Lower leg skin (tissue), 4 donors: Measurements from ENCODE around the gene NUP188. TPM values are rescaled to one million over a fixed set of nuclear protein-coding genes. Genes with fewer than 3 reads are reported as not detected.

ENCODE experiments used
- DNase-seq, 2 donors: peaks; one replicate each; pipeline ENCODE4 v3.0.0-alpha.2; 2019; ENCODE audit warnings: low spot score in 2 of 2
- H3K4me3 ChIP-seq: fragments of 200-600 bp; sonication (generic); 2 replicates; pipeline ENCODE4 v1.5.1; 2017; ENCODE audit warnings: mild to moderate bottlenecking, low read depth; ENCODE audit not compliant: poor library complexity, severe bottlenecking
- CTCF ChIP-seq, 3 donors: fragments of 450-650 bp; IDR thresholded peaks; one replicate each; pipeline ENCODE4 v1.5.1; 2016; ENCODE audit warnings: antibody characterized with exemption in 3 of 3, mild to moderate bottlenecking in 3 of 3, moderate library complexity in 2 of 3
- POLR2A ChIP-seq, 2 donors: fragments of 450-650 bp; IDR thresholded peaks; one replicate each; pipeline ENCODE4 v1.6.1; 2016 to 2017; ENCODE audit warnings: antibody characterized with exemption in 2 of 2, mild to moderate bottlenecking in 1 of 2, moderate library complexity in 1 of 2
- WGBS, 2 donors: methylation state at CpG; one replicate each; pipeline ENCODE4 v1.1.5; 2018; 5-methylcytosine and 5-hydroxymethylcytosine counted together
- intact Hi-C: fragments of 100-400 bp; cut with DNase I; formaldehyde crosslinking; loops from one replicate; pipeline ENCODE4 v1.15.0; 2023; ENCODE audit warnings: low total_unique reads
- total RNA-seq, 4 donors: library from RNA; depleted of rRNA; stranded (reverse); fragments of >200 nt; gene quantifications; one replicate each; pipeline ENCODE4 v1.1.0, GENCODE V29; 2016

The NUP188 gene
- total RNA-seq, 4 donors from 2014 or later, result 32.8 to 44.3 (median 36.1) TPM

GRCh38 chr9:128902351-128903078, 45.0 kb upstream of the NUP188 start:
- 40 to 59% methylated on average over 20 to 21 of the region's 23 CpGs for WGBS, 2 donors
- DNase-seq, result peak; percentile 81 to 94
- intact Hi-C loops, result no loop called here
- no peak overlapping the region for H3K4me3 ChIP-seq
- no peak for TF ChIP-seq POLR2A (IDR thresholded peaks at IDR 0.05)
- TF ChIP-seq CTCF (IDR thresholded peaks at IDR 0.05), result no peak

GRCh38 chr9:128903079-128903461, 44.4 kb upstream of the NUP188 start:
- no peak for TF ChIP-seq CTCF (IDR thresholded peaks at IDR 0.05)
- TF ChIP-seq POLR2A (IDR thresholded peaks at IDR 0.05), result no peak
- 60 to 66% methylated on average over 2 of the region's 2 CpGs for WGBS, 2 donors
- no peak for DNase-seq
- intact Hi-C loops, result no loop called here
- H3K4me3 ChIP-seq, result no peak overlapping the region

DNA sequence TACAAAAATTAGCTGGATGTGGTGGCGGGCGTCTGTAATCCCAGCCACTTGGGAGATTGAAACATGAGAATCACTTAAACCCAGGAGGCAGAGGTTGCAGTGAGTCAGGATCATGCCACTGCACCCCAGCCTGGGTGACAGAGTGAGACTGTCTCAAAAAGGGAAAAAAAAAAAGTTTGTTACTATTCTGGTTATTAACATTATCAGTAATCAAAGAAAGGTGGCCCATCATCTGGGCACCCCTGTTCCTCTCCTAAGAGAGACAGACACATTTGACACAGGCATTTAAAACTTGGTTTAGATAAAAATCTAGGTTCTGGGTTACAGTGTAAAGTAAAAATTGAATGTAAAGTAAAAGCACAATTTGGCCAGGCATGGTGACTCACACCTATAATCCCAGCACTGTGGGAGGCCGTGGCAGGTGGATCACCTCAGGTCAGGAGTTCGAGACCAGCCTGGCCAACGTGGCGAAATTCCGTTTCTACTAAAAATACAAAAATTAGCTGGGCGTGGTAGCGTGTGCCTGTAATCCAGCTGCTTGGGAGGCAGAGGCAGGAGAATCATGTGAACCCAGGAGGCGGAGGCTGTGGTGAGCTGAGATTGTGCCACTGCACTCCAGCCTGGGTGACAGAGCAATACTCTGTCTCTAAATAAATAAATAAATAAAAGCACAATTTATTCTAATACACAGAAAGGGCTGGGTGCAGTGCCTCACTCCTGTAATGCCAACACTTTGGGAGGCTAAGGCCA, 43.5 kb upstream of the NUP188 start:
- 59 to 61% methylated on average over 10 of the region's 10 CpGs for WGBS, 2 donors
- TF ChIP-seq POLR2A (IDR thresholded peaks at IDR 0.05), result no peak
- TF ChIP-seq CTCF (IDR thresholded peaks at IDR 0.05), result no peak
- no peak overlapping the region for H3K4me3 ChIP-seq
- DNase-seq, result no peak
- intact Hi-C loops, result no loop called here

DNA sequence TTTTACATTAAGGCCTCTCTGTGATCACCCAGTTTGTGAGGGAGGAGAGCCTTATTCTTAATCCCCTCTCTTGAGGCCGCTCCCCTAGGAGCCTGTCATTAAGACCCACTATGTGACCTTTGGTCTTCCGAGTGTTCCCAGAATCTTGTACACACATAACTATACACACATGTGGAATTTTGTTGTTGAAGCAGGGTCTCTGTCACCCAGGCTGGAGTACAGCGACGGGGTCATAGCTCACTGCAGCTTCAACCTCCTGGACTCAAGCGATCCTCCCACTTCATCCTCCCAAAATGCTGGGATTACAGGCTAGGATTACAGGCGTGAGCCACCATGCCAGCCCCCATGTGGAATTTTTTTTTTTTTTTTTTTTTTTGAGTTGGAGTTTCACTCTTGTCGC, 41.5 kb upstream of the NUP188 start:
- no peak for DNase-seq
- 95 to 99% methylated on average over 7 of the region's 7 CpGs for WGBS, 2 donors
- no peak overlapping the region for H3K4me3 ChIP-seq
- intact Hi-C loops, result no loop called here
- TF ChIP-seq POLR2A (IDR thresholded peaks at IDR 0.05), result no peak
- no peak for TF ChIP-seq CTCF (IDR thresholded peaks at IDR 0.05)

DNA sequence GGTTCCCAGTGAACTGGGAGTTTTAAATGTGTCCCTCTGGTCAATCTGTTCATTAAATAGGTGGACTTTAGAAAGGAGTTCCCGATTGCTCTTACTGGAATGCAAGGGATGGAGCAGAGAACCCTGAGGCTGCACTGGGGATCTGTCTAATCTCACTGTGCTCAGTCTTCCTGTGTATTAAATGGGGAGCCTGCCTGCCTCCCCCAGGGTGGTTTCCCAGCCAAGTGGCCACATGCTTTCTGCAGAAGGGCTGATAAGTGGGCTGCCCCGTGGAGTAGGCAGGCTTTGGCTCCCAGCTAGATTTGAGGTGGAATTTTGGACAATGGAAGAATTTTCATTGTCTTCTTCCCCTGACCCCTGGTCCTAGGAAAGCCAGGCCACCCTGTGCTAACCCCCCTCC, 40.8 kb upstream of the NUP188 start:
- no peak for TF ChIP-seq POLR2A (IDR thresholded peaks at IDR 0.05)
- TF ChIP-seq CTCF (IDR thresholded peaks at IDR 0.05), result no peak
- intact Hi-C loops, result no loop called here

More for the DNA sequence above, 40.8 kb upstream of the NUP188 start:
- H3K4me3 ChIP-seq, result no peak overlapping the region
- no peak for DNase-seq
- 72 to 77% methylated on average over 2 of the region's 2 CpGs for WGBS, 2 donors
